ENCODE data around the gene GPR108. TPM values are rescaled to one million over a fixed set of nuclear protein-coding genes. Genes with fewer than 3 reads are reported as not detected.
A peak's percentile ranks its signal among the peaks of the same experiment; 100 is the strongest.

GPR108 gene
- total and polyA plus RNA-seq, 2 of the 13 experiments (the other 11 are each of a cell fraction or from before 2014, with no cell fraction given) = 36.4 to 63.0 TPM

- TF ChIP-seq HBP1 (CRISPR knock-in tag; IDR thresholded peaks at IDR 0.05; ENCODE audit: low read depth) (peak; percentile 15; the same call in 1 of the 2 replicates), ZFP91 (CRISPR knock-in tag; IDR thresholded peaks at IDR 0.05; ENCODE audit: borderline replicate concordance) (peak; percentile 61), BCLAF1 (IDR thresholded peaks at IDR 0.05) (no peak), RAD21 (CRISPR knock-in tag; IDR thresholded peaks at IDR 0.05) (peak; percentile 49; the same call in 1 of the 2 replicates), IKZF4 (CRISPR knock-in tag; IDR thresholded peaks at IDR 0.05; ENCODE audit: borderline replicate concordance, low read depth, not compliant biosample characterization) (peak; percentile 49), HOXA7 (CRISPR knock-in tag; IDR thresholded peaks at IDR 0.05) (no peak), GATAD2A (CRISPR knock-in tag; IDR thresholded peaks at IDR 0.05) (no peak), NFRKB (IDR thresholded peaks at IDR 0.05) (no peak), NFATC3 (CRISPR knock-in tag; IDR thresholded peaks at IDR 0.05) (no peak), IKZF5 (CRISPR knock-in tag; IDR thresholded peaks at IDR 0.05) (no peak), KDM3A (CRISPR knock-in tag; IDR thresholded peaks at IDR 0.05; ENCODE audit: low read depth) (no peak), KDM6A (CRISPR knock-in tag; IDR thresholded peaks at IDR 0.05; ENCODE audit: low read depth) (no peak), ZNF878 (CRISPR knock-in tag; IDR thresholded peaks at IDR 0.05) (no peak), ELF1 (CRISPR knock-in tag; IDR thresholded peaks at IDR 0.05) (no peak), ZNF549 (CRISPR knock-in tag; IDR thresholded peaks at IDR 0.05) (no peak), ZNF609 (CRISPR knock-in tag; IDR thresholded peaks at IDR 0.05; ENCODE audit: borderline replicate concordance) (no peak), ZNF761 (CRISPR knock-in tag; conservative IDR thresholded peaks at IDR 0.05) (no peak; the same call in none of the 2 replicates), ZNF713 (CRISPR knock-in tag; IDR thresholded peaks at IDR 0.05) (peak; percentile 70; the same call in 1 of the 2 replicates), NFE2L2 (IDR thresholded peaks at IDR 0.05; ENCODE audit: low read length) (no peak)
Measured at GRCh38 chr19:6737284-6737872, at the start of gene GPR108 (continued).
